Thoracic aorta (tissue), 2 donors: ENCODE results near the gene LRP1B. TPM values are rescaled to one million over a fixed set of nuclear protein-coding genes. Genes with fewer than 3 reads are reported as not detected.

Experiments used
- ATAC-seq: fragments of 150-250 bp; one replicate; pipeline ENCODE4 v1.8.0; 2017; ENCODE audit warnings: low read depth; ENCODE audit not compliant: insufficient number of reproducible peaks, low FRiP score
- DNase-seq: peaks from one replicate; pipeline ENCODE4 v3.0.0-alpha.2; 2020; ENCODE audit warnings: low spot score
- H3K27ac ChIP-seq, 2 donors: fragments of 200-600 bp; sonication (generic); 1 replicate in 1 of 2; 2 replicates in 1 of 2; pipeline ENCODE4 v1.5.1; 2016; ENCODE audit warnings: mild to moderate bottlenecking in 2 of 2, moderate library complexity in 2 of 2
- H3K27me3 ChIP-seq: fragments of 200-600 bp; sonication (generic); replicated peaks from 2 replicates; pipeline ENCODE4 v1.6.0; 2016; ENCODE audit warnings: mild to moderate bottlenecking; ENCODE audit not compliant: insufficient read depth
- H3K36me3 ChIP-seq: fragments of 200-600 bp; sonication (generic); one replicate; pipeline ENCODE4 v1.5.1; 2016
- H3K4me1 ChIP-seq, 2 donors: fragments of 200-600 bp; sonication (generic); 1 replicate in 1 of 2; 2 replicates in 1 of 2; pipeline versions ENCODE4 v1.5.1 to v1.6.0; 2016; ENCODE audit warnings: low read depth in 2 of 2, mild to moderate bottlenecking in 1 of 2; ENCODE audit not compliant: control insufficient read depth in 1 of 2
- H3K4me3 ChIP-seq: fragments of 200-600 bp; sonication (generic); 2 replicates; pipeline ENCODE4 v1.5.1; 2016; ENCODE audit warnings: mild to moderate bottlenecking
- H3K9me3 ChIP-seq: fragments of 200-600 bp; sonication (generic); 2 replicates; pipeline ENCODE4 v1.5.1; 2016
- total RNA-seq, 2 donors: library from RNA; depleted of rRNA; stranded (reverse); fragments of >200 nt; gene quantifications; one replicate each; pipeline versions ENCODE4 v1.1.0 to v1.2.3, GENCODE V29; 2016
- TF ChIP-seq, protein P1 (sequence below): fragments of 200-600 bp; sonication (generic); IDR thresholded peaks from one replicate; pipeline ENCODE4 v1.5.1; 2019; ENCODE audit warnings: antibody characterized with exemption

LRP1B gene
- total RNA-seq, 2 donors from 2014 or later = 0.27 to 0.28 TPM

GRCh38 chr2:141226560-141226959 is 904.3 kb downstream of the LRP1B start:
- DNase-seq = no peak
- TF ChIP-seq, protein P1, sequence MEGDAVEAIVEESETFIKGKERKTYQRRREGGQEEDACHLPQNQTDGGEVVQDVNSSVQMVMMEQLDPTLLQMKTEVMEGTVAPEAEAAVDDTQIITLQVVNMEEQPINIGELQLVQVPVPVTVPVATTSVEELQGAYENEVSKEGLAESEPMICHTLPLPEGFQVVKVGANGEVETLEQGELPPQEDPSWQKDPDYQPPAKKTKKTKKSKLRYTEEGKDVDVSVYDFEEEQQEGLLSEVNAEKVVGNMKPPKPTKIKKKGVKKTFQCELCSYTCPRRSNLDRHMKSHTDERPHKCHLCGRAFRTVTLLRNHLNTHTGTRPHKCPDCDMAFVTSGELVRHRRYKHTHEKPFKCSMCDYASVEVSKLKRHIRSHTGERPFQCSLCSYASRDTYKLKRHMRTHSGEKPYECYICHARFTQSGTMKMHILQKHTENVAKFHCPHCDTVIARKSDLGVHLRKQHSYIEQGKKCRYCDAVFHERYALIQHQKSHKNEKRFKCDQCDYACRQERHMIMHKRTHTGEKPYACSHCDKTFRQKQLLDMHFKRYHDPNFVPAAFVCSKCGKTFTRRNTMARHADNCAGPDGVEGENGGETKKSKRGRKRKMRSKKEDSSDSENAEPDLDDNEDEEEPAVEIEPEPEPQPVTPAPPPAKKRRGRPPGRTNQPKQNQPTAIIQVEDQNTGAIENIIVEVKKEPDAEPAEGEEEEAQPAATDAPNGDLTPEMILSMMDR = no peak
- no peak for ATAC-seq
- Histone ChIP-seq H3K27ac (no peak overlapping the region), H3K4me3 (no peak overlapping the region), H3K9me3 (no peaks in the 10 kb centered on the region), H3K36me3 (no peaks in the 10 kb centered on the region), H3K4me1 (no peaks in the 10 kb centered on the region), H3K27me3 (no peaks in the 10 kb centered on the region)

DNA sequence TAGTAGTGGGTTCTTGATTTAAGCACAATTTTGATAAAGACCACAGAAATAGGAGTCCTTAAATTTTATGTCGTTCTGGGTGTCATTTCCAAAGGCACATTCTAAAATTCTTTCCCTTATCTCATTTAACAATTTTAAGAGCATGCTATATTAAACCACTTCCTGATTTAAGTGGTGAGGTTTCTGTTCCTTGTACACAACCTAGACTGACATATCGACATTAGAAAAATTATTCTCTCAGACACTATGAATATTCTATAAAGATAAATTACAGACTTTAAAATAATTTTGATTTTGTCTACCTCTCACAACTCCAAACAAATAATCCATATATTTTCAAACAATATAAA is 923.8 kb downstream of the LRP1B start:
- TF ChIP-seq, protein P1 = no peak
- Histone ChIP-seq H3K36me3 (no peaks in the 10 kb centered on the region), H3K27me3 (no peaks in the 10 kb centered on the region), H3K4me1 (no peaks in the 10 kb centered on the region), H3K27ac (no peak overlapping the region), H3K4me3 (no peak overlapping the region), H3K9me3 (no peaks in the 10 kb centered on the region)
- DNase-seq = no peak
- ATAC-seq = no peak

- Histone ChIP-seq H3K27me3 (no peaks in the 10 kb centered on the region), H3K4me3 (no peak overlapping the region), H3K9me3 (no peaks in the 10 kb centered on the region), H3K36me3 (no peaks in the 10 kb centered on the region), H3K4me1 (no peaks in the 10 kb centered on the region), H3K27ac (no peak overlapping the region)
- DNase-seq = no peak
- TF ChIP-seq, protein P1 = no peak
- no peak for ATAC-seq
Measured at GRCh38 chr2:141201016-141201565, 929.7 kb downstream of the LRP1B start.

DNA sequence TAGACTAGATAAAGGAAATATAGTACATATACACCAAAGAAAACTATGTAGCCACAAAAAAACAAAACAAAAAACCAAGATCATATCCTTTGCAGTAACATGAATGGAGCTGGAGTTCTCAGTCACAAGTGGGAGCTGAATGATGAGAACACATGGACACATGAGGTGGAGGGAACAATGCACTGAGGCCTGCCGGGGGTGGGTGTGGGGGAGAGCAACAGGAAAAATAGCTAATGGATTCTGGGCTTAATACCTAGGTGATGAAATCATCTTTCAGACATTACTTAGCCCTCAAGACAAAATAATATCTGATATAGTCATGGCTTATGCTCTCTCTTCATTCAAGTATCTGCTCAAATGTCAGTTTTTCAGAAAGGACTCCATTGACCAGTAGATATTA is 930.6 kb downstream of the LRP1B start:
- DNase-seq = no peak
- no peak for ATAC-seq
- H3K4me1 ChIP-seq = no peaks in the 10 kb centered on the region
- TF ChIP-seq, protein P1 = no peak
- H3K36me3 ChIP-seq = no peaks in the 10 kb centered on the region
- H3K27ac ChIP-seq = no peak overlapping the region
- no peak overlapping the region for H3K4me3 ChIP-seq
- H3K27me3 ChIP-seq = no peaks in the 10 kb centered on the region
- H3K9me3 ChIP-seq = no peaks in the 10 kb centered on the region

DNA sequence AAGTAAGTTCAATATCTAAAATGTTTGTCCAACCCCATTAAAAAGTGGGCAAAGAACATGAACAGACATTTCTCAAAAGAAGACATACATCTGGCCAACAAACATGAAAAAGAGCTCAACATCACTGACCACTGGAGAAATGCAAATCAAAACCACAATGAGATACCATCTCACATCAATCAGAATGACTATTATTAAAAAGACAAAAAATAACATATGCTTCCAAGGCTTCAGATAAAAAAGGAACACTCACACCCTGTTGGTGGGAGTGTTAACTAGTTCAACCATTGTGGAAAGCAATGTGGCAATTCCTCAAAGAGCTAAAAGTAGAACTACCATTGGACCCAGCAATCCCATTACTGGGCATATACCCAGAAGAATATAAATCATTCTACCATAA is 931.1 kb downstream of the LRP1B start:
- Histone ChIP-seq H3K4me3 (no peak overlapping the region), H3K9me3 (no peaks in the 10 kb centered on the region), H3K36me3 (no peaks in the 10 kb centered on the region), H3K27ac (no peak overlapping the region), H3K27me3 (no peaks in the 10 kb centered on the region), H3K4me1 (no peaks in the 10 kb centered on the region)
- TF ChIP-seq, protein P1 = no peak
- DNase-seq (no peak), ATAC-seq (no peak)
